ENCODE data around the gene FSTL4.

Gene FSTL4

GRCh38 chr5:133370036-133370831 lies 242.1 kb downstream of the FSTL4 start:
- Mint-ChIP-seq H3K4me3 (no peak overlapping the region), H3K27ac (no peak overlapping the region), H3K36me3 (ENCODE audit: low read depth) (no peaks in the 10 kb centered on the region), H3K27me3 (ENCODE audit: low read depth) (peaks cover 4% of the 10 kb centered on the region), H3K9me3 (no peaks in the 10 kb centered on the region), H3K4me1 (ENCODE audit: low read depth) (no peaks in the 10 kb centered on the region)

- no peaks in the 10 kb centered on the region for H3K4me1 Mint-ChIP-seq (ENCODE audit: low read depth)
- no peaks in the 10 kb centered on the region for H3K36me3 Mint-ChIP-seq (ENCODE audit: low read depth)
- no peaks in the 10 kb centered on the region for H3K9me3 Mint-ChIP-seq
- peaks cover 4% of the 10 kb centered on the region for H3K27me3 Mint-ChIP-seq (ENCODE audit: low read depth)
- H3K4me3 Mint-ChIP-seq: no peak overlapping the region
- H3K27ac Mint-ChIP-seq: no peak overlapping the region
Measured at GRCh38 chr5:133368916-133369783, 243.2 kb downstream of the FSTL4 start.

DNA sequence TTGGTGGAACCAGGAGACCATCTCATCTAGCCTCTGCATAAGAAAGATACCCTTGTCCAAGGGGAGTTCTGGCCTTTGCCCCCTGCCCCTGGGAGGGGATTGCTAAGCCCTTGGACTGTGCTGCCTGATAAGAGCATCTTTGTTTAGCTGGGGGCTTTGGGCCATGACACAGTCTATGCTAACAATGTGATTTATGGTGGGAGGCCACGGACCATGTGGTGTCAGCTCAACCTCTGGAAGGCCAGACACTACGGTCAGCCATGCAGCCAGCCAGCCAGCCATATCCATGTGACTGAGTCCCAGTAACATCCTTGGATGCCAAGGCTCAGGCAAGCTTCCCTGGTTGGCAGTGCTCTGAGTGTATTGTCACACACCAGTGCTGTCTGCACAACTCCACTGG lies 244.4 kb downstream of the FSTL4 start:
- Mint-ChIP-seq H3K27ac (no peak overlapping the region), H3K27me3 (ENCODE audit: low read depth) (peaks cover 4% of the 10 kb centered on the region), H3K36me3 (ENCODE audit: low read depth) (no peaks in the 10 kb centered on the region)

DNA sequence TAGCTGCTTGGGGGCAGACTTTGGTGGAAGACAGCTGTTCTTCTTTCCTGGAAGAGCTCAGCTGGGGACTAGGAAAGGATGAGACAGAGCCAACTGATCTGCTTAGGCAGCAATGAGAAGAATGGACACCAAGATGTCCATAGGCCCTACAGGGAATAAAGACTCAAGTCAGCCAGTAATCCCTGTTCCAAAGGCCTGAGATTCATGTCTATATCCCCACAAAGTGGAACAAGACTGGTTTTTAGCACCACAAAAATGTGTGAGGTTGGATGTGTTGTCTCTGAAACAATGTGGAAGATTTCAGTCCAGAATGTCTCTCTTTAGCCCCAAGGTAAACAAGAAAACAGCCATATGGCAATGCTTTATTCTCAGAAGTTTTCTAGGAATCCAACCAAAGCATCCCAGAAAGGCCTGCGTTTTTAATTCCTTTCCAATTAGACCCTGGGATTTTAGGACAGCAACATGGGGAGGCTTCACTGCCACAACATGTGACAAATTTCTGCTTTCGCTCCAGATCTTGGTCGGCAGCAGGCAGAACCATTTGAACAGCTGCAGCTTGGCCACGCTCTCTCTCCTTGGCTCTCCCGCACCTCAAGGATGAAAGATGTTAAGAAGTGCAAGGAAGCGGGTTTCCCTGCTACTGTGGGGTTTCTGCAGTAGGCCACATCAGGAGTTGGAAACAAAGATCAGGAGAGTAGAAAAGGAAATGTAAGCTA lies 245.1 kb downstream of the FSTL4 start:
- Mint-ChIP-seq H3K4me1 (ENCODE audit: low read depth) (no peaks in the 10 kb centered on the region), H3K27me3 (ENCODE audit: low read depth) (peaks cover 7% of the 10 kb centered on the region), H3K9me3 (no peaks in the 10 kb centered on the region), H3K36me3 (ENCODE audit: low read depth) (no peaks in the 10 kb centered on the region), H3K4me3 (no peak overlapping the region), H3K27ac (no peak overlapping the region)

More for the DNA sequence above, 244.4 kb downstream of the FSTL4 start:
- H3K4me3 Mint-ChIP-seq: no peak overlapping the region
- H3K9me3 Mint-ChIP-seq: no peaks in the 10 kb centered on the region
- no peaks in the 10 kb centered on the region for H3K4me1 Mint-ChIP-seq (ENCODE audit: low read depth)

- no peaks in the 10 kb centered on the region for H3K36me3 Mint-ChIP-seq (ENCODE audit: low read depth)
- no peaks in the 10 kb centered on the region for H3K4me1 Mint-ChIP-seq (ENCODE audit: low read depth)
- H3K27ac Mint-ChIP-seq: no peak overlapping the region
- H3K4me3 Mint-ChIP-seq: no peak overlapping the region
- H3K9me3 Mint-ChIP-seq: no peaks in the 10 kb centered on the region
- peaks cover 8% of the 10 kb centered on the region for H3K27me3 Mint-ChIP-seq (ENCODE audit: low read depth)
Measured at GRCh38 chr5:133366438-133366837, 245.9 kb downstream of the FSTL4 start.

GRCh38 chr5:133365738-133366137 lies 246.6 kb downstream of the FSTL4 start:
- Mint-ChIP-seq H3K4me1 (ENCODE audit: low read depth) (no peaks in the 10 kb centered on the region), H3K9me3 (no peaks in the 10 kb centered on the region), H3K27ac (no peak overlapping the region), H3K4me3 (no peak overlapping the region), H3K36me3 (ENCODE audit: low read depth) (no peaks in the 10 kb centered on the region), H3K27me3 (ENCODE audit: low read depth) (peaks cover 11% of the 10 kb centered on the region)

GRCh38 chr5:133364936-133365707 lies 247.2 kb downstream of the FSTL4 start:
- Mint-ChIP-seq H3K27me3 (ENCODE audit: low read depth) (peaks cover 7% of the 10 kb centered on the region), H3K9me3 (no peaks in the 10 kb centered on the region)

GRCh38 chr5:133363807-133364587 lies 248.3 kb downstream of the FSTL4 start:
- Mint-ChIP-seq H3K27ac (no peak overlapping the region), H3K36me3 (ENCODE audit: low read depth) (no peaks in the 10 kb centered on the region), H3K27me3 (ENCODE audit: low read depth) (peaks cover 7% of the 10 kb centered on the region), H3K4me3 (no peak overlapping the region), H3K9me3 (no peaks in the 10 kb centered on the region), H3K4me1 (ENCODE audit: low read depth) (no peaks in the 10 kb centered on the region)

More at GRCh38 chr5:133364936-133365707, 247.2 kb downstream of the FSTL4 start:
- Mint-ChIP-seq H3K4me3 (no peak overlapping the region), H3K36me3 (ENCODE audit: low read depth) (no peaks in the 10 kb centered on the region), H3K4me1 (ENCODE audit: low read depth) (no peaks in the 10 kb centered on the region), H3K27ac (no peak overlapping the region)

GRCh38 chr5:133362438-133362837 lies 249.9 kb downstream of the FSTL4 start:
- Mint-ChIP-seq H3K4me1 (ENCODE audit: low read depth) (no peaks in the 10 kb centered on the region), H3K27ac (no peak overlapping the region), H3K4me3 (no peak overlapping the region), H3K36me3 (ENCODE audit: low read depth) (no peaks in the 10 kb centered on the region), H3K27me3 (ENCODE audit: low read depth) (peaks cover 7% of the 10 kb centered on the region), H3K9me3 (no peaks in the 10 kb centered on the region)

GRCh38 chr5:133361922-133362321 lies 250.4 kb downstream of the FSTL4 start:
- Mint-ChIP-seq H3K36me3 (ENCODE audit: low read depth) (no peaks in the 10 kb centered on the region), H3K9me3 (no peaks in the 10 kb centered on the region), H3K4me3 (no peak overlapping the region), H3K4me1 (ENCODE audit: low read depth) (no peaks in the 10 kb centered on the region), H3K27ac (no peak overlapping the region), H3K27me3 (ENCODE audit: low read depth) (peaks cover 7% of the 10 kb centered on the region)

DNA sequence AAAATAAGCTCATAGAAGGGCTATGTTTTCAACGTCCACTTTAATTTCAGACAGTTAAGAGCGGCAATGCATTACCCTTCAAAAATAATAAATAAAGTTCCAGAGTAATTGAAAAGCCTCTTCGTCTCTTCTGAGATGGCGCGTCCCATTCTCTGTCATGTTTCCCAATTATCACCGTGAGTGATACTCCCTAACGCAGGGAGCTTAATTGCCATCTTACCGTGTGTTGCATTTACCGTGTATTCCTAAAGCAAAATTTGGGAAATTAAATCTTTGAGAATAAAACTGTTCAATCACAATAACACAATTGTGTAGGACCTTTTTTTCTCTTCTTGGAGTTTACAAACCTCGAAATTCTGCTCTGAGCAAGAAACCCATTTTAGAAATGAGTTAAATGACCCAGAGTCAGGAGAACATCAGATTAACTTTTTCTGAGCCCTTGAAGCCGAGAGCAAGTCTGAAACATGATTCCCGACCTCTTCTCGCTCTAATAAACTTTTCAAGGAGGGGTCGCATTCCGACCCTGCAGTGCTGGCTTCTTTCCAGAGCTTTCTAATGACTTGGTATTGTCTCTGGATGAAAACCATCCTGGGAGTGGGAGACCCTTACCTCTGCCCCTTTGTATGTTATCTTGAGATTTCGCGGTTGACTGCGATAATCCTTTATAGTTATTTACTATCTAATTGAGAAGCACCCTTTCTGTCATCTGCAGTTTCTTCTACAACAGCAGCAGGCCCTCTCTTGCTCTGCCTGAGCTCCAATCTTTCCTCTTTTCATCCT lies 251.5 kb downstream of the FSTL4 start:
- H3K4me1 Mint-ChIP-seq (ENCODE audit: low read depth): no peaks in the 10 kb centered on the region
- no peak overlapping the region for H3K4me3 Mint-ChIP-seq
- peaks cover 7% of the 10 kb centered on the region for H3K27me3 Mint-ChIP-seq (ENCODE audit: low read depth)
- no peaks in the 10 kb centered on the region for H3K9me3 Mint-ChIP-seq
- no peak overlapping the region for H3K27ac Mint-ChIP-seq
- H3K36me3 Mint-ChIP-seq (ENCODE audit: low read depth): no peaks in the 10 kb centered on the region

- no peaks in the 10 kb centered on the region for H3K36me3 Mint-ChIP-seq (ENCODE audit: low read depth)
- H3K27ac Mint-ChIP-seq: no peak overlapping the region
- no peaks in the 10 kb centered on the region for H3K4me1 Mint-ChIP-seq (ENCODE audit: low read depth)
- H3K9me3 Mint-ChIP-seq: no peaks in the 10 kb centered on the region
- no peak overlapping the region for H3K4me3 Mint-ChIP-seq
- peaks cover 7% of the 10 kb centered on the region for H3K27me3 Mint-ChIP-seq (ENCODE audit: low read depth)
Measured at GRCh38 chr5:133359861-133360260, 252.5 kb downstream of the FSTL4 start.

DNA sequence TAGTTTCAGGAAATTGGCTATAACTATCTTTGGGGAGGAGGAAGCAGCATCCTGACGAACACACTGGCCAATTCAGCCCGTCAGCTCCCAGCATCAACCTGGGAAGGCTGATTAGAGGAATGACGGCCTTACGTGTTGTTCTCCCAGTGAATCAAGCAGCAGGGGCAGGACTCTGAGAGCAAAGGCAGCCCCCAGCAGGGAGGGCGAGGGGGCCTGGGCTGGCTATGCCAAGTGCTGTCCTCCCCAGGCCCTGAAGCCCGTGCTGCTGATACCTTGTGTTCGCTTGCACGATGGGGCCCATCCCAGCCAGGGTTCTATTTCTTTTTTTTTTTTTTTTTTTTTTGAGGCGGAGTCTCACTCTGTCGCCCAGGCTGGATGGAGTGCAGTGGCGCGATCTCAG lies 254.1 kb downstream of the FSTL4 start:
- H3K4me1 Mint-ChIP-seq (ENCODE audit: low read depth): no peaks in the 10 kb centered on the region
- no peaks in the 10 kb centered on the region for H3K36me3 Mint-ChIP-seq (ENCODE audit: low read depth)
- H3K27me3 Mint-ChIP-seq (ENCODE audit: low read depth): peaks cover 7% of the 10 kb centered on the region
- no peak overlapping the region for H3K27ac Mint-ChIP-seq
- H3K4me3 Mint-ChIP-seq: no peak overlapping the region
- no peaks in the 10 kb centered on the region for H3K9me3 Mint-ChIP-seq

All from T-helper 1 cell treated with Interleukin-12 subunit alpha and Interleukin-12 subunit beta and Interleukin-4 antibody, amounts not matched to agents 30 μg/mL and 1 μg/mL, for 36 hours (primary cell).